ENCODE data around the gene CST7.

CST7 gene

GRCh38 chr20:24935766-24936525 lies 13.1 kb upstream of the CST7 start:
- TF ChIP-seq EZH2 (IDR thresholded peaks at IDR 0.05; ENCODE audit: borderline replicate concordance, low read length): no peak
- no peak for TF ChIP-seq CTCF (IDR thresholded peaks at IDR 0.05; ENCODE audit: low read length)
- no peak overlapping the region for H2AFZ ChIP-seq (ENCODE audit: low read length)
- no peaks in the 10 kb centered on the region for H4K20me1 ChIP-seq (ENCODE audit: insufficient read depth, low read length)
- H3K9ac ChIP-seq (ENCODE audit: low read length): no peak overlapping the region
- H3F3A ChIP-seq (ENCODE audit: insufficient read depth, low read length): no peaks in the 10 kb centered on the region
- no peaks in the 10 kb centered on the region for H3K4me1 ChIP-seq (ENCODE audit: insufficient read depth, low read length, severe bottlenecking)
- no peak overlapping the region for H3K4me3 ChIP-seq (ENCODE audit: low read depth, low read length, poor library complexity, severe bottlenecking)
- H3K9me3 ChIP-seq (ENCODE audit: low read length): no peaks in the 10 kb centered on the region
- H3K27me3 ChIP-seq (ENCODE audit: insufficient read depth, low read length): no peaks in the 10 kb centered on the region
- no peak overlapping the region for H3K27ac ChIP-seq (ENCODE audit: low read depth, low read length, poor library complexity, severe bottlenecking)
- no peaks in the 10 kb centered on the region for H3K9me2 ChIP-seq (ENCODE audit: low read depth, low read length)
- no peak overlapping the region for H3K4me2 ChIP-seq (ENCODE audit: low read length)
- H3K79me2 ChIP-seq (ENCODE audit: insufficient read depth, low read length): no peaks in the 10 kb centered on the region
- no peaks in the 10 kb centered on the region for H3K36me3 ChIP-seq (ENCODE audit: insufficient read depth, low read length)

- no peaks in the 10 kb centered on the region for H3K4me1 ChIP-seq (ENCODE audit: insufficient read depth, low read length, severe bottlenecking)
- H3K4me3 ChIP-seq (ENCODE audit: low read depth, low read length, poor library complexity, severe bottlenecking): no peak overlapping the region
- no peak overlapping the region for H3K9ac ChIP-seq (ENCODE audit: low read length)
- H3K9me3 ChIP-seq (ENCODE audit: low read length): no peaks in the 10 kb centered on the region
- H3F3A ChIP-seq (ENCODE audit: insufficient read depth, low read length): no peaks in the 10 kb centered on the region
- TF ChIP-seq EZH2 (IDR thresholded peaks at IDR 0.05; ENCODE audit: borderline replicate concordance, low read length) (no peak), CTCF (IDR thresholded peaks at IDR 0.05; ENCODE audit: low read length) (no peak)
- H3K79me2 ChIP-seq (ENCODE audit: insufficient read depth, low read length): no peaks in the 10 kb centered on the region
- H3K36me3 ChIP-seq (ENCODE audit: insufficient read depth, low read length): no peaks in the 10 kb centered on the region
- no peak overlapping the region for H3K27ac ChIP-seq (ENCODE audit: low read depth, low read length, poor library complexity, severe bottlenecking)
- H3K27me3 ChIP-seq (ENCODE audit: insufficient read depth, low read length): no peaks in the 10 kb centered on the region
- no peak overlapping the region for H3K4me2 ChIP-seq (ENCODE audit: low read length)
- H2AFZ ChIP-seq (ENCODE audit: low read length): no peak overlapping the region
- H4K20me1 ChIP-seq (ENCODE audit: insufficient read depth, low read length): no peaks in the 10 kb centered on the region
- H3K9me2 ChIP-seq (ENCODE audit: low read depth, low read length): no peaks in the 10 kb centered on the region
Observed at GRCh38 chr20:24936526-24937407, 12.3 kb upstream of the CST7 start.

GRCh38 chr20:24937579-24937978 lies 11.5 kb upstream of the CST7 start:
- Histone ChIP-seq H3K79me2 (ENCODE audit: insufficient read depth, low read length) (no peaks in the 10 kb centered on the region), H4K20me1 (ENCODE audit: insufficient read depth, low read length) (no peaks in the 10 kb centered on the region), H3F3A (ENCODE audit: insufficient read depth, low read length) (no peaks in the 10 kb centered on the region), H3K4me3 (ENCODE audit: low read depth, low read length, poor library complexity, severe bottlenecking) (no peak overlapping the region), H3K4me2 (ENCODE audit: low read length) (no peak overlapping the region), H3K27ac (ENCODE audit: low read depth, low read length, poor library complexity, severe bottlenecking) (no peak overlapping the region), H3K9me2 (ENCODE audit: low read depth, low read length) (no peaks in the 10 kb centered on the region), H2AFZ (ENCODE audit: low read length) (no peak overlapping the region), H3K9ac (ENCODE audit: low read length) (no peak overlapping the region), H3K36me3 (ENCODE audit: insufficient read depth, low read length) (no peaks in the 10 kb centered on the region), H3K27me3 (ENCODE audit: insufficient read depth, low read length) (no peaks in the 10 kb centered on the region), H3K9me3 (ENCODE audit: low read length) (no peaks in the 10 kb centered on the region), H3K4me1 (ENCODE audit: insufficient read depth, low read length, severe bottlenecking) (no peaks in the 10 kb centered on the region)
- no peak for TF ChIP-seq CTCF (IDR thresholded peaks at IDR 0.05; ENCODE audit: low read length)
- no peak for TF ChIP-seq EZH2 (IDR thresholded peaks at IDR 0.05; ENCODE audit: borderline replicate concordance, low read length)
